HG02840 (cell line): ENCODE results near the gene PMM2.
"Not testable (repeated sequence)": the region's sequence is repeated elsewhere in the genome, so short reads cannot be mapped to it uniquely, and the experiment has no call there.

Source experiments
- ATAC-seq: cut with Tn5 transposase; IDR thresholded peaks from one replicate; pipeline ENCODE4 v1.9.1; 2021; ENCODE audit warnings: mild to moderate bottlenecking, moderate library complexity, moderate number of reproducible peaks; ENCODE audit not compliant: unreplicated experiment, low FRiP score

The PMM2 gene

GRCh38 chr16:8797364-8798173 is at the start of gene PMM2, which contains the start of gene TMEM186:
TSS of gene PMM2 (plus strand) at chr16:8797839. CDS start at chr16:8797883, 44 bp downstream.
TSS of gene TMEM186 (minus strand) at chr16:8797639. CDS start at chr16:8797614, 25 bp downstream.
- ATAC-seq: peak; percentile 95

GRCh38 chr16:8748944-8749343 is 48.7 kb upstream of the PMM2 start:
- not testable (repeated sequence) for ATAC-seq

GRCh38 chr16:8751481-8752311 is 45.9 kb upstream of the PMM2 start:
- no peak for ATAC-seq

GRCh38 chr16:8752706-8753105 is 44.9 kb upstream of the PMM2 start:
- ATAC-seq: no peak

- no peak for ATAC-seq
Observed at GRCh38 chr16:8753416-8754054, 44.1 kb upstream of the PMM2 start.

GRCh38 chr16:8756755-8757154 is 40.9 kb upstream of the PMM2 start:
- no peak for ATAC-seq

- ATAC-seq: no peak
Observed at GRCh38 chr16:8758022-8758421, 39.6 kb upstream of the PMM2 start.

GRCh38 chr16:8760021-8760420 is 37.6 kb upstream of the PMM2 start:
- no peak for ATAC-seq

- no peak for ATAC-seq
Observed at GRCh38 chr16:8761078-8761477, 36.6 kb upstream of the PMM2 start.

- no peak for ATAC-seq
Observed at GRCh38 chr16:8762254-8762653, 35.4 kb upstream of the PMM2 start.

- ATAC-seq: no peak
Observed at GRCh38 chr16:8763083-8763482, 34.6 kb upstream of the PMM2 start.

GRCh38 chr16:8763899-8764298 is 33.7 kb upstream of the PMM2 start:
- no peak for ATAC-seq

- ATAC-seq: no peak
Observed at GRCh38 chr16:8764525-8765250, 33.0 kb upstream of the PMM2 start.

GRCh38 chr16:8767176-8767575 is 30.5 kb upstream of the PMM2 start:
- no peak for ATAC-seq

GRCh38 chr16:8768283-8768682 is 29.4 kb upstream of the PMM2 start:
- ATAC-seq: no peak

- no peak for ATAC-seq
Observed at GRCh38 chr16:8768692-8769091, 28.9 kb upstream of the PMM2 start.

- ATAC-seq: no peak
Observed at GRCh38 chr16:8773537-8773936, 24.1 kb upstream of the PMM2 start.

- ATAC-seq: no peak
Observed at GRCh38 chr16:8774208-8774607, 23.4 kb upstream of the PMM2 start.

- no peak for ATAC-seq
Observed at GRCh38 chr16:8775359-8775758, 22.3 kb upstream of the PMM2 start.

GRCh38 chr16:8776129-8776584 is 21.5 kb upstream of the PMM2 start:
- no peak for ATAC-seq
